A549 (cell line): ENCODE measurements around the gene FBXO11.

ENCODE experiments used
- CTCF ChIP-seq: fragments of >200 bp; sonication (Bioruptor Twin); formaldehyde crosslinking; IDR thresholded peaks from 3 replicates; pipeline ENCODE4 v1.5.1; 2016
- EP300 ChIP-seq, 2 experiments: fragments of >200 bp; sonication (Bioruptor Twin); formaldehyde crosslinking; IDR thresholded peaks; 2 replicates in 1 of 2; 3 replicates in 1 of 2; pipeline ENCODE4 v1.6.1; 2016 to 2017
- JUN ChIP-seq, 2 experiments: fragments of >200 bp; sonication (Bioruptor Twin); formaldehyde crosslinking; IDR thresholded peaks; 2 replicates in 1 of 2; 3 replicates in 1 of 2; pipeline ENCODE4 v1.6.1; 2016 to 2017
- REST ChIP-seq: fragments of 200-600 bp; sonication (generic); IDR thresholded peaks from 2 replicates; pipeline ENCODE4 v1.6.1; 2016; ENCODE audit warnings: antibody characterized with exemption, mild to moderate bottlenecking, moderate library complexity
- ZC3H11A ChIP-seq: fragments of 450-650 bp; IDR thresholded peaks from 2 replicates; pipeline ENCODE4 v1.6.1; 2014; ENCODE audit warnings: antibody characterized with exemption, mild to moderate bottlenecking

- TF ChIP-seq CTCF (no peak), ZC3H11A (no peak), REST (no peak), EP300 (IDR thresholded peaks at IDR 0.05) (no peak), JUN (IDR thresholded peaks at IDR 0.05) (no peak)
These were observed 11.1 kb upstream of the FBXO11 start for GRCh38 chr2:47917276-47917961.
